Amniotic epithelial cell (primary cell): Measurements from ENCODE around the gene CD14.
A peak's percentile ranks its signal among the peaks of the same experiment; 100 is the strongest.
"Not testable (repeated sequence)": the region's sequence is repeated elsewhere in the genome, so short reads cannot be mapped to it uniquely, and the experiment has no call there.

Source experiments
- DNase-seq: peaks from one replicate; pipeline ENCODE4 v3.0.0-alpha.2; 2010; ENCODE audit warnings: low read depth

Gene CD14

GRCh38 chr5:140595538-140596300, 37.3 kb downstream of the CD14 start:
- DNase-seq: no peak

- no peak for DNase-seq
These were observed 38.8 kb downstream of the CD14 start for GRCh38 chr5:140594169-140594568.

GRCh38 chr5:140593070-140593469, 39.9 kb downstream of the CD14 start:
- not testable (repeated sequence) for DNase-seq

GRCh38 chr5:140591747-140592372, 41.1 kb downstream of the CD14 start:
- DNase-seq: peak; percentile 68

- no peak for DNase-seq
These were observed 42.1 kb downstream of the CD14 start for GRCh38 chr5:140590861-140591260.

- peak; percentile 35 for DNase-seq
These were observed 44.5 kb downstream of the CD14 start for GRCh38 chr5:140588311-140589070.

GRCh38 chr5:140587495-140587894, 45.5 kb downstream of the CD14 start:
- DNase-seq: no peak
